ENCODE data around the gene GSDME. TPM values are rescaled to one million over a fixed set of nuclear protein-coding genes. Genes with fewer than 3 reads are reported as not detected.

Gene GSDME
- total RNA-seq, 1 donor from 2014 or later: 22.3 TPM

- Mint-ChIP-seq H3K9me3 (ENCODE audit: low read depth) (peaks cover 8% of the 10 kb centered on the region), H3K4me1 (ENCODE audit: low read depth) (no peaks in the 10 kb centered on the region), H3K27me3 (no peaks in the 10 kb centered on the region), H3K27ac (no peak overlapping the region), H3K4me3 (ENCODE audit: low read depth) (no peak overlapping the region), H3K36me3 (ENCODE audit: insufficient read depth) (peaks cover 2% of the 10 kb centered on the region)
- TF ChIP-seq CTCF (IDR thresholded peaks at IDR 0.05; ENCODE audit: unreplicated experiment): no peak
- no peak for DNase-seq (ENCODE audit: low spot score, unreplicated experiment)
These were observed 26.4 kb upstream of the GSDME start for GRCh38 chr7:24783698-24784097.

- no peak overlapping the region for H3K27ac Mint-ChIP-seq
- peaks cover 2% of the 10 kb centered on the region for H3K36me3 Mint-ChIP-seq (ENCODE audit: insufficient read depth)
- H3K4me1 Mint-ChIP-seq (ENCODE audit: low read depth): no peaks in the 10 kb centered on the region
- H3K4me3 Mint-ChIP-seq (ENCODE audit: low read depth): no peak overlapping the region
- no peaks in the 10 kb centered on the region for H3K27me3 Mint-ChIP-seq
- DNase-seq (ENCODE audit: low spot score, unreplicated experiment): no peak
- TF ChIP-seq CTCF (IDR thresholded peaks at IDR 0.05; ENCODE audit: unreplicated experiment): no peak
- H3K9me3 Mint-ChIP-seq (ENCODE audit: low read depth): peaks cover 8% of the 10 kb centered on the region
These were observed 23.8 kb upstream of the GSDME start for GRCh38 chr7:24781106-24781505.

GRCh38 chr7:24779283-24779655 is 22.0 kb upstream of the GSDME start:
- no peak for DNase-seq (ENCODE audit: low spot score, unreplicated experiment)
- Mint-ChIP-seq H3K36me3 (ENCODE audit: insufficient read depth) (peaks cover 2% of the 10 kb centered on the region), H3K4me3 (ENCODE audit: low read depth) (no peak overlapping the region), H3K27me3 (no peaks in the 10 kb centered on the region), H3K27ac (no peak overlapping the region), H3K4me1 (ENCODE audit: low read depth) (no peaks in the 10 kb centered on the region), H3K9me3 (ENCODE audit: low read depth) (peaks cover 8% of the 10 kb centered on the region)
- no peak for TF ChIP-seq CTCF (IDR thresholded peaks at IDR 0.05; ENCODE audit: unreplicated experiment)

GRCh38 chr7:24778543-24779282 is 21.4 kb upstream of the GSDME start:
- H3K27ac Mint-ChIP-seq: no peak overlapping the region
- TF ChIP-seq CTCF (IDR thresholded peaks at IDR 0.05; ENCODE audit: unreplicated experiment): no peak
- H3K9me3 Mint-ChIP-seq (ENCODE audit: low read depth): peaks cover 3% of the 10 kb centered on the region
- DNase-seq (ENCODE audit: low spot score, unreplicated experiment): no peak
- H3K36me3 Mint-ChIP-seq (ENCODE audit: insufficient read depth): peaks cover 1% of the 10 kb centered on the region
- no peaks in the 10 kb centered on the region for H3K4me1 Mint-ChIP-seq (ENCODE audit: low read depth)
- H3K4me3 Mint-ChIP-seq (ENCODE audit: low read depth): no peak overlapping the region
- H3K27me3 Mint-ChIP-seq: no peaks in the 10 kb centered on the region

GRCh38 chr7:24777806-24778205 is 20.5 kb upstream of the GSDME start:
- Mint-ChIP-seq H3K27ac (peak overlapping the region; percentile 53), H3K27me3 (no peaks in the 10 kb centered on the region), H3K9me3 (ENCODE audit: low read depth) (no peaks in the 10 kb centered on the region), H3K4me1 (ENCODE audit: low read depth) (no peaks in the 10 kb centered on the region), H3K36me3 (ENCODE audit: insufficient read depth) (no peaks in the 10 kb centered on the region), H3K4me3 (ENCODE audit: low read depth) (no peak overlapping the region)
- no peak for TF ChIP-seq CTCF (IDR thresholded peaks at IDR 0.05; ENCODE audit: unreplicated experiment)
- no peak for DNase-seq (ENCODE audit: low spot score, unreplicated experiment)

Data from progenitor cell of endocrine pancreas (in vitro differentiated cells).